GM19397 (cell line): Measurements from ENCODE around the gene ENAH.

Source experiments
- ATAC-seq: cut with Tn5 transposase; IDR thresholded peaks from one replicate; pipeline ENCODE4 v1.9.1; 2021; ENCODE audit warnings: mild to moderate bottlenecking, moderate library complexity; ENCODE audit not compliant: unreplicated experiment

Gene ENAH

GRCh38 chr1:225441314-225442122 is 211.4 kb downstream of the ENAH start:
- ATAC-seq: no peak

GRCh38 chr1:225440380-225441221 is 212.3 kb downstream of the ENAH start:
- ATAC-seq: no peak

GRCh38 chr1:225437710-225438437 is 215.0 kb downstream of the ENAH start:
- ATAC-seq: no peak
